ENCODE results near the gene EARS2.
"Not testable (repeated sequence)": the region's sequence is repeated elsewhere in the genome, so short reads cannot be mapped to it uniquely, and the experiment has no call there.

The EARS2 gene

GRCh38 chr16:23566724-23567123 lies 9.6 kb upstream of the EARS2 start:
- DNase-seq = no peak

- DNase-seq = no peak
Measured at GRCh38 chr16:23564575-23565363, 7.6 kb upstream of the EARS2 start.

GRCh38 chr16:23563186-23563585 lies 6.0 kb upstream of the EARS2 start:
- DNase-seq = no peak

GRCh38 chr16:23562505-23562904 lies 5.4 kb upstream of the EARS2 start:
- no peak for DNase-seq

GRCh38 chr16:23561586-23561985 lies 4.4 kb upstream of the EARS2 start:
- DNase-seq = no peak

- no peak for DNase-seq
Measured at GRCh38 chr16:23557779-23558702, 891 bp upstream of the EARS2 start.

- DNase-seq = no peak
Measured at GRCh38 chr16:23554536-23554935, 2.6 kb downstream of the EARS2 start.

- no peak for DNase-seq
Measured at GRCh38 chr16:23552161-23552560, 5.0 kb downstream of the EARS2 start.

- no peak for DNase-seq
Measured at GRCh38 chr16:23549938-23550337, 7.2 kb downstream of the EARS2 start.

GRCh38 chr16:23544436-23544835 lies 12.7 kb downstream of the EARS2 start:
- no peak for DNase-seq

GRCh38 chr16:23540817-23541178 lies 16.4 kb downstream of the EARS2 start:
- DNase-seq = not testable (repeated sequence)

GRCh38 chr16:23539984-23540816 lies 16.9 kb downstream of the EARS2 start:
- no peak for DNase-seq

GRCh38 chr16:23538919-23539278 lies 18.3 kb downstream of the EARS2 start:
- no peak for DNase-seq

- no peak for DNase-seq
Measured at GRCh38 chr16:23537390-23537789, 19.8 kb downstream of the EARS2 start.

- no peak for DNase-seq
Measured at GRCh38 chr16:23535901-23536300, 21.2 kb downstream of the EARS2 start.

- no peak for DNase-seq
Measured at GRCh38 chr16:23534868-23535860, 22.0 kb downstream of the EARS2 start.

GRCh38 chr16:23532448-23532847 lies 24.7 kb downstream of the EARS2 start:
- DNase-seq = no peak

- DNase-seq = no peak
Measured at GRCh38 chr16:23530062-23530461, 27.1 kb downstream of the EARS2 start.

GRCh38 chr16:23528644-23529310 lies 28.4 kb downstream of the EARS2 start:
- DNase-seq = no peak

GRCh38 chr16:23527961-23528643 lies 29.0 kb downstream of the EARS2 start:
- no peak for DNase-seq

GRCh38 chr16:23524886-23525285 lies 32.3 kb downstream of the EARS2 start:
- no peak for DNase-seq
